Aorta (tissue), 5 donors: Measurements from ENCODE around the gene ARL15. TPM values are rescaled to one million over a fixed set of nuclear protein-coding genes. Genes with fewer than 3 reads are reported as not detected.
A peak's percentile ranks its signal among the peaks of the same experiment; 100 is the strongest.

Source experiments
- ATAC-seq: fragments of 200-7000 bp; cut with Tn5 transposase; one replicate; pipeline ENCODE4 v1.9.1; 2022; ENCODE audit warnings: moderate library complexity; ENCODE audit not compliant: low FRiP score
- DNase-seq, 2 donors: peaks; one replicate each; pipeline ENCODE4 v3.0.0-alpha.2; 2020
- H3K27ac ChIP-seq, 2 donors: one replicate each; pipeline ENCODE4 v1.5.1; 2013; ENCODE audit warnings: low read length in 2 of 2, mild to moderate bottlenecking in 2 of 2, moderate library complexity in 2 of 2, control low read depth in 1 of 2, inconsistent platforms in 1 of 2, low read depth in 1 of 2
- H3K27me3 ChIP-seq, 2 donors: one replicate each; pipeline ENCODE4 v1.6.1; 2013; ENCODE audit warnings: control low read depth in 1 of 2, low read length in 1 of 2, mild to moderate bottlenecking in 1 of 2, moderate library complexity in 1 of 2; ENCODE audit not compliant: insufficient read depth in 2 of 2, control insufficient read depth in 1 of 2
- H3K36me3 ChIP-seq, 2 donors: one replicate each; pipeline ENCODE4 v1.6.1; 2013; ENCODE audit warnings: control low read depth in 1 of 2, low read length in 1 of 2, mild to moderate bottlenecking in 1 of 2; ENCODE audit not compliant: insufficient read depth in 2 of 2, control insufficient read depth in 1 of 2
- H3K4me1 ChIP-seq, 2 donors: one replicate each; pipeline ENCODE4 v1.6.1; 2013; ENCODE audit warnings: low read length in 2 of 2, control low read depth in 1 of 2, mild to moderate bottlenecking in 1 of 2, moderate library complexity in 1 of 2; ENCODE audit not compliant: insufficient read depth in 2 of 2, control insufficient read depth in 1 of 2
- H3K4me3 ChIP-seq, 2 donors: one replicate each; pipeline ENCODE4 v1.5.1; 2013; ENCODE audit warnings: low read length in 2 of 2, control low read depth in 1 of 2, mild to moderate bottlenecking in 1 of 2
- H3K9me3 ChIP-seq: one replicate; pipeline ENCODE4 v1.6.1; 2013; ENCODE audit warnings: mild to moderate bottlenecking, low read length; ENCODE audit not compliant: control insufficient read depth
- WGBS, 2 donors: extraction: QIAGEN DNeasy Blood & Tissue Kit; methylation state at CpG; one replicate each; pipeline ENCODE4 v1.1.7; 2013; 5-methylcytosine and 5-hydroxymethylcytosine counted together
- intact Hi-C, 2 donors: fragments of 100-400 bp; cut with DNase I; formaldehyde crosslinking; loops; one replicate each; pipeline versions ENCODE4 v1.14.2 to v1.15.0; 2022
- polyA plus RNA-seq, 2 donors: library from polyadenylated mRNA; stranded (reverse); fragments of 200-250 nt; gene quantifications; one replicate each; pipeline ENCODE4 v1.2.3, GENCODE V29; 2013
- total RNA-seq, 2 donors: library from RNA; stranded (reverse); fragmentation: NEBNext Ultra II Directional; extraction: Animal tissue kit (Norgen Biotek cat#: 25700); gene quantifications; one replicate each; pipeline ENCODE4 v1.2.1, GENCODE V29; 2021
- donor health status: healthy with polysubstance abuse.
- donor health status: Bipolar disorder and iron deficiency.
- donor health status: DM: no; HTN: no; CAD: no.
- donor health status: DM: no; HTN: no; CAD: no.
- donor health status: DM: yes; HTN: yes; CAD: no.

ARL15 gene
- total and polyA plus RNA-seq, 4 donors = 7.4 to 44.7 (median 19.8) TPM

DNA sequence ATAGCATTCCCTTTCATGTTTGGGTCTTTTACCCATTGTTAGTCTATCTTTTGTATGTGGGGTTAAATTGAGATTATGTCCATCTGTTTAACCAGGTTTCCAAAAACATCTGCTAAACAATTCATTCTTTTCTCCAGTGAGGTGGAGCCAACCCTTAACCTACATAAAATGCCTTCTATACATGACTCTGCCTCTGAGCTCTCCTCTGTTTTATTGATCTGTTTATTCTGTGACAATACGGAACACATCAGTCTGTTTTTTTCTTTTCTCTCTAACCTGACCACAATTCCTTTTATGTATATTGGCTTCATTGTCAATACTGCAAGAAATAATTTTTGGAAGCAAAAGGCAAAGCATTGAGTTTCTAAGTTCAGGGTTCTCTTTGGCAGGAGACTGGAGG is 9.9 kb upstream of the ARL15 start:
- intact Hi-C loops = no loop called here
- Histone ChIP-seq H3K27ac (no peak overlapping the region), H3K36me3 (no peaks in the 10 kb centered on the region), H3K4me3 (no peak overlapping the region), H3K9me3 (no peaks in the 10 kb centered on the region), H3K4me1 (no peaks in the 10 kb centered on the region), H3K27me3 (peaks cover 0 to 2% of the 10 kb centered on the region in 2 donors)
- ATAC-seq (no peak), DNase-seq (no peak)
- 94 to 100% methylated on average over 1 of the region's 1 CpG for WGBS, 2 donors

- 93% methylated on average over 5 of the region's 5 CpGs for WGBS, 2 donors
- DNase-seq = no peak
- intact Hi-C loops = loop anchor here in 1 of 2 donors (10.0 kb wide), 1 partner anchor 97 kb away; no protein-coding TSS in a partner anchor
- no peaks in the 10 kb centered on the region for H3K9me3 ChIP-seq
- H3K27ac ChIP-seq = no peak overlapping the region
- ATAC-seq = no peak
- H3K36me3 ChIP-seq = no peaks in the 10 kb centered on the region
- peaks cover 0 to 2% of the 10 kb centered on the region in 2 donors for H3K27me3 ChIP-seq
- no peak overlapping the region for H3K4me3 ChIP-seq
- H3K4me1 ChIP-seq = no peaks in the 10 kb centered on the region
These were observed 7.3 kb upstream of the ARL15 start for GRCh38 chr5:54317511-54318260.

DNA sequence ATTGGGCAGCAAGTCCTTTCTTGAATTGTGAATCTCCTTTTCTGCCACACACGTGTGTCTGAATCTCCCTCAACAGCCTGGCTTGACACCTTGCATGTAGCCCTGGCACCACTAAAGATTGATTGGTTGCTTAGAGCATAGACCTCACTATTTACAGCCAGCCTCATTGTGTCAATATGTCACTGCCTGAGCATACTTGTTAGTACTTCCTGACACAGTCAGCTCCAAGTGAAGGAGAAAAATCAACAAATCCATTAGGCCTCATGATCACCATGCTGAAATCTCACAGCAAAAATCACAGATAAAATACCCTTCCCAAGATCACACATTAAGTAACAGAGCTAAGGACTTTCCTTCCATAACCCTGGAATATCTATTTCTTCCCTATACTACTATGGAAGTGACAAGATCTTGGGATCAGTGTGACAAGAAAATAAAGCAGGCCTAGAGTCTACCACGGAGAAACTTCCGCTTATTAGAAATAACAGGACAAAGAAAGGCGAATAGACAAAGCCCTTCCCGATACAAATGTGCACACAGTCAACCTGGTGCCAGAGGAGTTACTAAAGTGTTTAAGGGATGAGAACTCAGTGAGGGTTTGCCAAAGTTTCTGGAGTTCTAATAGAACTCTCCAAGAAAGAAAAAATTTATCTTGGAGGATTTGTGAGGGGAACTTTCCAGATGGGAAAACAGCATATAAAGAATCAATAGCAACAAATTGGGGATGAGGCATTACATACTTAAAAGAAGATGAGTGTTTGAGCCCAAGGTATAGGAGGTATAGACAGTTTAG is 5.6 kb upstream of the ARL15 start:
- Histone ChIP-seq H3K9me3 (no peaks in the 10 kb centered on the region), H3K36me3 (no peaks in the 10 kb centered on the region), H3K4me3 (no peak overlapping the region), H3K27ac (no peak overlapping the region), H3K4me1 (no peaks in the 10 kb centered on the region), H3K27me3 (no peaks in the 10 kb centered on the region)
- no peak for ATAC-seq
- no peak for DNase-seq
- WGBS, 2 donors = 75 to 79% methylated on average over 5 of the region's 5 CpGs
- intact Hi-C loops = loop anchor here in 1 of 2 donors (10.0 kb wide), 1 partner anchor 99 kb away; no protein-coding TSS in a partner anchor

GRCh38 chr5:54313311-54314270 is 3.2 kb upstream of the ARL15 start:
- DNase-seq (no peak), ATAC-seq (no peak)
- H3K36me3 ChIP-seq = no peaks in the 10 kb centered on the region
- H3K4me3 ChIP-seq = no peak overlapping the region
- no peaks in the 10 kb centered on the region for H3K9me3 ChIP-seq
- H3K4me1 ChIP-seq = no peaks in the 10 kb centered on the region
- H3K27me3 ChIP-seq = no peaks in the 10 kb centered on the region
- WGBS, 2 donors = 84 to 89% methylated on average over 7 of the region's 7 CpGs
- intact Hi-C loops = loop anchor here in 1 of 2 donors (10.0 kb wide), 1 partner anchor 101 kb away; no protein-coding TSS in a partner anchor
- H3K27ac ChIP-seq = no peak overlapping the region

DNA sequence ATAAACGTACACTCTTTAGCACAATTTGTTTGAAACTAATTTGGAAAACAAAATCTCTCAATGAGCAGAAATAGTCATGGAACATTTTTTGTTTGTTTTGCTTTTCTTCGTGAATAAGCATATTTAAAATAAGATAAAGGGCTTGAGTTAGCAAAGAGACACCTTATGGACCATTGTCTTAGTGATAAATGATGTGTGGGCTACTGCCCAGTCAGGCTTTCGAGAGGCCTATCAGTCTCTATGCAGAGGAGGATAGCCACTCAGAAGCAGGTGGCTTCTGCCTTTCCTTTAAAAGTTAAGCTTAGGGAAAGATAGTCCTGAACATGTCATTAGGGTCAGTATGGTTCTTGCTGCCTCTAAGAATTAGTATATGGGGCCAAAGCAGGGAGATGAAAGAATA is 2.1 kb upstream of the ARL15 start:
- H3K4me1 ChIP-seq = no peaks in the 10 kb centered on the region
- no peak overlapping the region for H3K4me3 ChIP-seq
- intact Hi-C loops = loop anchor here in 1 of 2 donors (10.0 kb wide), 1 partner anchor 102 kb away; no protein-coding TSS in a partner anchor
- no peaks in the 10 kb centered on the region for H3K9me3 ChIP-seq
- DNase-seq (no peak), ATAC-seq (no peak)
- no peak overlapping the region for H3K27ac ChIP-seq
- WGBS, 2 donors = 81 to 83% methylated on average over 3 of the region's 3 CpGs
- no peaks in the 10 kb centered on the region for H3K36me3 ChIP-seq
- no peaks in the 10 kb centered on the region for H3K27me3 ChIP-seq

GRCh38 chr5:54311176-54311677 is 854 bp upstream of the ARL15 start:
- H3K27ac ChIP-seq = no peak overlapping the region
- H3K9me3 ChIP-seq = no peaks in the 10 kb centered on the region
- H3K27me3 ChIP-seq = no peaks in the 10 kb centered on the region
- H3K36me3 ChIP-seq = no peaks in the 10 kb centered on the region
- DNase-seq (no peak), ATAC-seq (peak; percentile 15)
- intact Hi-C loops = loop anchor here in 1 of 2 donors (10.0 kb wide), 1 partner anchor 104 kb away; no protein-coding TSS in a partner anchor
- no peaks in the 10 kb centered on the region for H3K4me1 ChIP-seq
- H3K4me3 ChIP-seq = peak overlapping the region; percentile 69 to 75
- 0% methylated on average over 16 of the region's 16 CpGs for WGBS, 2 donors

DNA sequence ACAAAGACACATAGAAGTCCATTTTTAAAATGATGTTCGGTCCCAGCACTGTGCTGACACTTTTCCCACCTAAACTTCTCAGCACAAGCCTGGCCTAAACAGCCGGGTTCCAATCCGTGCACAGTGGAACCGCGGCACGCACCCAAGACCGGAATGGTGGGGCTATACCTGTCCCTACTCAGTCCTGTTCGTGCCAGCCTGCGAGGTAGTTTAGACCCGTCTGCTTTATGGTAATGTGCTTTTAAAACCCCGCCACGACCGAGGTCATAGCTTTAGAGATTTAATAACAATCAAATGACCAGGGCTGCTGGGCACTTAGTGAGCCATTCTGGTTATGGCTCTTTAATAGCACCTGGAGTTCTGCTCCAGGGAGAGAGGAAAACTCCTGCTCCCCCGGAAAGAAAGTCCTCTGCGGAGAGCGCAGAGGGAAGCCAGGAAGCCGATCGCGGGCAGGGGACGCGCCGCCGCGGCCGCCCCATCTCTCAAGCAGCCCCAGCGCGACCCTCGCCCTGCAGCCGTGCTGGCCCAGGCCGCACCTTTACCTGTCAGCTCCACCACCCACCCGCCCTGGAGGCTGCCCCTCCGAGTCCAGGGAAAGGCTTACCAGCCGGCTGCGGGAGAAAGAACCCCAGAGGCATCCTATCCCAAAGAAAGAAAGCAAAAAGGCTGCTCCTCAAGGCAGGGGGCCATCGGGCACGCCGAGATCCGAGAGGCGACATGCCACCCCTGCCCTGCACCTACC is 511 bp downstream of the ARL15 start:
- intact Hi-C loops = loop anchor here in 1 of 2 donors (10.0 kb wide), 1 partner anchor 105 kb away; no protein-coding TSS in a partner anchor
- Histone ChIP-seq H3K9me3 (no peaks in the 10 kb centered on the region), H3K4me1 (no peaks in the 10 kb centered on the region), H3K4me3 (peak overlapping the region; percentile 69 to 97), H3K27me3 (no peaks in the 10 kb centered on the region), H3K36me3 (no peaks in the 10 kb centered on the region), H3K27ac (peak overlapping the region in 1 of 2 donors; percentile 62)
- WGBS, 2 donors = 0% methylated on average over 39 of the region's 39 CpGs
- DNase-seq (peak; percentile 51 to 77), ATAC-seq (peak; percentile 65)
